ENCODE measurements around the gene SH3GL3.

Gene SH3GL3

DNA sequence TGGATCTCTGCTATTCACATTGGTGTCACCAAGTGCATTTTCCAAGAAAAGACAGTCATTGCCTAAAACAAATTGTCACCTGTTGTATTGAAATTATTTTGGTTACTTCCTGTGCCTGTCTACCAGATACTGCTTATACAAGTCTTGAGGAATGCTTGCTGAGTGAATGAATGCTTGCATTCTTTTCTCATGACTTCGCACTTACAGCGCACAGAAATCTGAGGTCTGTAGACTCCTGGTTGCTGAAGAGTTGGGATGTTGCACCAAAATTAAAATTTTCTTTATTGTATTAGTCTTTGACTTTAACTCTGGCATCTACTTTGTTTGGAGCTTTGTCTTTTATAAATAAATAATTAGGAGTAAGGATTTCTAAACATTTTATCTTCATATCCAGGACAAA is 28.4 kb downstream of the SH3GL3 start:
- Histone ChIP-seq H3K4me2 (ENCODE audit: low read depth, low read length, poor library complexity, severe bottlenecking) (no peak overlapping the region), H3K4me3 (ENCODE audit: low read length, poor library complexity, severe bottlenecking) (no peak overlapping the region), H4K20me1 (ENCODE audit: insufficient read depth, low read length, poor library complexity, severe bottlenecking) (no peaks in the 10 kb centered on the region), H3K4me1 (ENCODE audit: insufficient read depth, low read length, poor library complexity, severe bottlenecking) (no peaks in the 10 kb centered on the region), H3F3A (ENCODE audit: low read depth) (no peaks in the 10 kb centered on the region), H3K9me3 (ENCODE audit: insufficient read depth, low read depth, low read length) (0 out of 2 replicates have a peak, but pooled peaks cover 2% of the 10 kb centered on the region), H3K36me3 (ENCODE audit: insufficient read depth, low read length) (no peaks in the 10 kb centered on the region), H3K79me2 (ENCODE audit: insufficient read depth, low read length) (no peaks in the 10 kb centered on the region), H3K9ac (ENCODE audit: low read depth, low read length, poor library complexity, severe bottlenecking) (no peak overlapping the region), H2AFZ (ENCODE audit: low read length) (no peak overlapping the region), H3K27me3 (ENCODE audit: insufficient read depth, low read length, poor library complexity, severe bottlenecking) (no peaks in the 10 kb centered on the region), H3K9me2 (replicated peaks; ENCODE audit: low read depth, low read length) (no peaks in the 10 kb centered on the region)
- TF ChIP-seq EZH2phosphoT487 (IDR thresholded peaks at IDR 0.05; ENCODE audit: borderline replicate concordance) = no peak
- TF ChIP-seq, protein P1, sequence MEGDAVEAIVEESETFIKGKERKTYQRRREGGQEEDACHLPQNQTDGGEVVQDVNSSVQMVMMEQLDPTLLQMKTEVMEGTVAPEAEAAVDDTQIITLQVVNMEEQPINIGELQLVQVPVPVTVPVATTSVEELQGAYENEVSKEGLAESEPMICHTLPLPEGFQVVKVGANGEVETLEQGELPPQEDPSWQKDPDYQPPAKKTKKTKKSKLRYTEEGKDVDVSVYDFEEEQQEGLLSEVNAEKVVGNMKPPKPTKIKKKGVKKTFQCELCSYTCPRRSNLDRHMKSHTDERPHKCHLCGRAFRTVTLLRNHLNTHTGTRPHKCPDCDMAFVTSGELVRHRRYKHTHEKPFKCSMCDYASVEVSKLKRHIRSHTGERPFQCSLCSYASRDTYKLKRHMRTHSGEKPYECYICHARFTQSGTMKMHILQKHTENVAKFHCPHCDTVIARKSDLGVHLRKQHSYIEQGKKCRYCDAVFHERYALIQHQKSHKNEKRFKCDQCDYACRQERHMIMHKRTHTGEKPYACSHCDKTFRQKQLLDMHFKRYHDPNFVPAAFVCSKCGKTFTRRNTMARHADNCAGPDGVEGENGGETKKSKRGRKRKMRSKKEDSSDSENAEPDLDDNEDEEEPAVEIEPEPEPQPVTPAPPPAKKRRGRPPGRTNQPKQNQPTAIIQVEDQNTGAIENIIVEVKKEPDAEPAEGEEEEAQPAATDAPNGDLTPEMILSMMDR (conservative IDR thresholded peaks at IDR 0.05; ENCODE audit: low read length) = no peak

DNA sequence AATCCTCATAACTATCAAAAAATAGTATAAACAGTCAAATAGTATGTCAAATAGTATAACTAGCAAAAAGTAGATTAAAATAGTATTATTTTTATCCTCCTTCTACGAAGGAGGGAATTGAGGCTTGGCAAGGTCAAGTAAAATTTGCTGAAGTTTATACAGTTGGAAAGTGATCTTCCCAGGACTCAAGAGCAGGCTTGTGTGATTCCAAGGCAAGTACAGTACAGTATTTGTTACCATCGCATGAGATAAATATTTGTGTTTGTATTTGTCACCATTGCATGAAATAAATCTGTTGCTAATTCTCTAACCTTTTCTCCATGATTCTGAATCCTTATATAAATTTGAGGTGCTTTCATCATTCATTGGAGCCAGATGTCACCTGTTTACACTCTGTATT is 28.9 kb downstream of the SH3GL3 start:
- Histone ChIP-seq H3K9ac (ENCODE audit: low read depth, low read length, poor library complexity, severe bottlenecking) (no peak overlapping the region), H3K9me3 (ENCODE audit: insufficient read depth, low read depth, low read length) (0 out of 2 replicates have a peak, but pooled peaks cover 2% of the 10 kb centered on the region), H3K9me2 (replicated peaks; ENCODE audit: low read depth, low read length) (no peaks in the 10 kb centered on the region), H2AFZ (ENCODE audit: low read length) (no peak overlapping the region), H3K36me3 (ENCODE audit: insufficient read depth, low read length) (no peaks in the 10 kb centered on the region), H3K79me2 (ENCODE audit: insufficient read depth, low read length) (no peaks in the 10 kb centered on the region), H3K4me3 (ENCODE audit: low read length, poor library complexity, severe bottlenecking) (no peak overlapping the region), H3K4me1 (ENCODE audit: insufficient read depth, low read length, poor library complexity, severe bottlenecking) (no peaks in the 10 kb centered on the region), H3K27me3 (ENCODE audit: insufficient read depth, low read length, poor library complexity, severe bottlenecking) (no peaks in the 10 kb centered on the region), H4K20me1 (ENCODE audit: insufficient read depth, low read length, poor library complexity, severe bottlenecking) (no peaks in the 10 kb centered on the region), H3K4me2 (ENCODE audit: low read depth, low read length, poor library complexity, severe bottlenecking) (no peak overlapping the region), H3F3A (ENCODE audit: low read depth) (no peaks in the 10 kb centered on the region)
- TF ChIP-seq EZH2phosphoT487 (IDR thresholded peaks at IDR 0.05; ENCODE audit: borderline replicate concordance) = no peak
- TF ChIP-seq, protein P1 (conservative IDR thresholded peaks at IDR 0.05; ENCODE audit: low read length) = no peak

DNA sequence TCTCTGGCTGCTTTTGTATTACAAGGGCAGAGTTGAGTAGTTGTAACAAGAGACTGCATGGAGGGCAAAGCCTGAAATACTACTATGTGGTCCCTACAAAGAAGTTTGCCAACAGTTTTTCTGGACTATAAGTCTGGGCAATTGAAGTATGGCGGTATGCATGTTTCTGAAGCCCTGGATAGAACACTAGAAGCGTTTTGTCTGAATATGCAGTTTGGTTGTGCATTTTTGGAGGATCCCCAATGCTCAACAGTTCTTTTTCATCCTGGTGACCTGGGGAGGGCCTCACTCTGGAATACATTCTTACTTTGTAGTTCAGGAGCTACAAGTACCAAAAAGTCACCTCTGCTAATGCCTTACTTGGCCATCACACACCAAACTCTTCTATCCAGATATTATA is 29.6 kb downstream of the SH3GL3 start:
- Histone ChIP-seq H3K4me3 (ENCODE audit: low read length, poor library complexity, severe bottlenecking) (no peak overlapping the region), H3K4me1 (ENCODE audit: insufficient read depth, low read length, poor library complexity, severe bottlenecking) (no peaks in the 10 kb centered on the region), H3F3A (ENCODE audit: low read depth) (no peaks in the 10 kb centered on the region), H3K36me3 (ENCODE audit: insufficient read depth, low read length) (no peaks in the 10 kb centered on the region), H3K9me2 (replicated peaks; ENCODE audit: low read depth, low read length) (no peaks in the 10 kb centered on the region), H4K20me1 (ENCODE audit: insufficient read depth, low read length, poor library complexity, severe bottlenecking) (no peaks in the 10 kb centered on the region), H2AFZ (ENCODE audit: low read length) (no peak overlapping the region), H3K9me3 (ENCODE audit: insufficient read depth, low read depth, low read length) (0 out of 2 replicates have a peak, but pooled peaks cover 2% of the 10 kb centered on the region), H3K27me3 (ENCODE audit: insufficient read depth, low read length, poor library complexity, severe bottlenecking) (no peaks in the 10 kb centered on the region), H3K4me2 (ENCODE audit: low read depth, low read length, poor library complexity, severe bottlenecking) (no peak overlapping the region), H3K79me2 (ENCODE audit: insufficient read depth, low read length) (no peaks in the 10 kb centered on the region), H3K9ac (ENCODE audit: low read depth, low read length, poor library complexity, severe bottlenecking) (no peak overlapping the region)
- TF ChIP-seq EZH2phosphoT487 (IDR thresholded peaks at IDR 0.05; ENCODE audit: borderline replicate concordance) = no peak
- TF ChIP-seq, protein P1 (conservative IDR thresholded peaks at IDR 0.05; ENCODE audit: low read length) = no peak

Measured in Loucy (cell line).